ENCODE measurements around the gene C4orf51. TPM values are rescaled to one million over a fixed set of nuclear protein-coding genes. Genes with fewer than 3 reads are reported as not detected.
"Not testable (repeated sequence)": the region's sequence is repeated elsewhere in the genome, so short reads cannot be mapped to it uniquely, and the experiment has no call there.

Gene C4orf51
- total and polyA plus RNA-seq, 2 of the 4 experiments (the other 2 are of a cell fraction), result not detected

- POLR2A ChIA-PET (ENCODE audit: unreplicated experiment); H3K4ac ChIP-seq (ENCODE audit: low read depth, low read length); DNase-seq; BruUV-seq (replicated peaks); H3K4me1 ChIP-seq (ENCODE audit: control insufficient read depth, insufficient read depth, low read length); H2AK5ac ChIP-seq (ENCODE audit: low read depth, low read length); H3K9ac ChIP-seq (ENCODE audit: low read depth, low read length); H4K91ac ChIP-seq (ENCODE audit: insufficient read depth, low read depth, low read length); H3K27me3 ChIP-seq (ENCODE audit: control insufficient read depth, insufficient read depth, low read length); H3K18ac ChIP-seq (ENCODE audit: low read depth, low read length); in situ Hi-C loops (cut with MboI; ENCODE audit: low sequenced_read_pairs); H2BK15ac ChIP-seq (ENCODE audit: low read depth, low read length); H3K9me1 ChIP-seq (ENCODE audit: insufficient read depth, low read length); H3K23ac ChIP-seq (ENCODE audit: low read depth, low read length); H3K9me3 ChIP-seq (ENCODE audit: control insufficient read depth, insufficient read depth, low read length); H2BK5ac ChIP-seq (ENCODE audit: low read depth, low read length, poor library complexity, severe bottlenecking); H2AFZ ChIP-seq (replicated peaks; ENCODE audit: low read length, poor library complexity); H3K14ac ChIP-seq (replicated peaks; ENCODE audit: low read depth, low read length); H3K27ac ChIP-seq (ENCODE audit: insufficient read depth, low read length); CTCF ChIA-PET; H3K4me2 ChIP-seq (ENCODE audit: low read depth, low read length); dilution Hi-C loops (cut with HindIII; ENCODE audit: low sequenced_read_pairs, unreplicated experiment); H4K5ac ChIP-seq (ENCODE audit: low read depth, low read length); H3K4me3 ChIP-seq (ENCODE audit: insufficient read depth, low read depth, low read length); H4K20me1 ChIP-seq (ENCODE audit: insufficient read depth, low read length); H3K79me1 ChIP-seq (ENCODE audit: low read depth in 1 of 2, low read length in 2 of 2); ATAC-seq (ENCODE audit: low read depth); H3K36me3 ChIP-seq (ENCODE audit: control insufficient read depth, insufficient read depth, low read length); H2AK9ac ChIP-seq (replicated peaks; ENCODE audit: low read depth, low read length, poor library complexity); H2BK120ac ChIP-seq (ENCODE audit: low read depth, low read length); H3K56ac ChIP-seq (ENCODE audit: extremely low read depth, insufficient read depth, low read length); H4K8ac ChIP-seq (ENCODE audit: low read depth in 2 of 2, low read length in 2 of 2); intact Hi-C loops (cut with micrococcal nuclease); H2BK20ac ChIP-seq (ENCODE audit: low read depth, low read length): not testable (repeated sequence)
- WGBS, 2 experiments (ENCODE audit: extremely low coverage in 2 of 2, insufficient read length in 1 of 2), result no CpG with 5 or more reads among the region's 2 CpGs
Observed at GRCh38 chr4:145691416-145691815, 11.5 kb downstream of the C4orf51 start.
